GM20000 (cell line): ENCODE measurements around the gene CCBE1.

Experiments used
- DNase-seq: peaks from one replicate; pipeline ENCODE4 v3.0.0; 2012; ENCODE audit warnings: low spot score
- TF ChIP-seq, protein P1 (sequence below): IDR thresholded peaks from 2 replicates; pipeline ENCODE4 v1.5.1; 2012; ENCODE audit warnings: mild to moderate bottlenecking, control low read depth; ENCODE audit errors: extremely low read depth, missing control alignments

CCBE1 gene

GRCh38 chr18:59539108-59539507 is 158.1 kb downstream of the CCBE1 start:
- no peak for DNase-seq
- TF ChIP-seq, protein P1, sequence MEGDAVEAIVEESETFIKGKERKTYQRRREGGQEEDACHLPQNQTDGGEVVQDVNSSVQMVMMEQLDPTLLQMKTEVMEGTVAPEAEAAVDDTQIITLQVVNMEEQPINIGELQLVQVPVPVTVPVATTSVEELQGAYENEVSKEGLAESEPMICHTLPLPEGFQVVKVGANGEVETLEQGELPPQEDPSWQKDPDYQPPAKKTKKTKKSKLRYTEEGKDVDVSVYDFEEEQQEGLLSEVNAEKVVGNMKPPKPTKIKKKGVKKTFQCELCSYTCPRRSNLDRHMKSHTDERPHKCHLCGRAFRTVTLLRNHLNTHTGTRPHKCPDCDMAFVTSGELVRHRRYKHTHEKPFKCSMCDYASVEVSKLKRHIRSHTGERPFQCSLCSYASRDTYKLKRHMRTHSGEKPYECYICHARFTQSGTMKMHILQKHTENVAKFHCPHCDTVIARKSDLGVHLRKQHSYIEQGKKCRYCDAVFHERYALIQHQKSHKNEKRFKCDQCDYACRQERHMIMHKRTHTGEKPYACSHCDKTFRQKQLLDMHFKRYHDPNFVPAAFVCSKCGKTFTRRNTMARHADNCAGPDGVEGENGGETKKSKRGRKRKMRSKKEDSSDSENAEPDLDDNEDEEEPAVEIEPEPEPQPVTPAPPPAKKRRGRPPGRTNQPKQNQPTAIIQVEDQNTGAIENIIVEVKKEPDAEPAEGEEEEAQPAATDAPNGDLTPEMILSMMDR: no peak

GRCh38 chr18:59537579-59537978 is 159.6 kb downstream of the CCBE1 start:
- no peak for DNase-seq
- TF ChIP-seq, protein P1: no peak

- no peak for DNase-seq
- TF ChIP-seq, protein P1: no peak
Measured at GRCh38 chr18:59536166-59536565, 161.1 kb downstream of the CCBE1 start.

- no peak for DNase-seq
- TF ChIP-seq, protein P1: no peak
Measured at GRCh38 chr18:59535055-59535454, 162.2 kb downstream of the CCBE1 start.

- no peak for DNase-seq
- TF ChIP-seq, protein P1: no peak
Measured at GRCh38 chr18:59528866-59529265, 168.4 kb downstream of the CCBE1 start.

- TF ChIP-seq, protein P1: no peak
- no peak for DNase-seq
Measured at GRCh38 chr18:59520562-59521355, 176.5 kb downstream of the CCBE1 start.

GRCh38 chr18:59518705-59519104 is 178.5 kb downstream of the CCBE1 start:
- no peak for DNase-seq
- TF ChIP-seq, protein P1: no peak
